GM18517 (cell line): ENCODE measurements around the gene CIDEB.

Experiments used
- ATAC-seq: cut with Tn5 transposase; IDR thresholded peaks from one replicate; pipeline ENCODE4 v1.9.1; 2021; ENCODE audit warnings: mild to moderate bottlenecking, moderate library complexity; ENCODE audit not compliant: unreplicated experiment

CIDEB gene

GRCh38 chr14:24271134-24271833 lies 36.5 kb downstream of the CIDEB start, which contains the start of gene RABGGTA:
RABGGTA (minus strand) TSS chr14:24271597; CDS start chr14:24271115, 482 bp downstream.
- ATAC-seq: peak; percentile 67

GRCh38 chr14:24270537-24271133 lies 37.1 kb downstream of the CIDEB start:
- no peak for ATAC-seq

GRCh38 chr14:24269910-24270536 lies 37.8 kb downstream of the CIDEB start:
- no peak for ATAC-seq

GRCh38 chr14:24269368-24269767 lies 38.4 kb downstream of the CIDEB start:
- no peak for ATAC-seq

GRCh38 chr14:24268225-24268624 lies 39.6 kb downstream of the CIDEB start:
- ATAC-seq: no peak

- ATAC-seq: no peak
Observed at GRCh38 chr14:24267516-24267915, 40.3 kb downstream of the CIDEB start.

GRCh38 chr14:24266344-24267244 lies 41.2 kb downstream of the CIDEB start:
- ATAC-seq: no peak

GRCh38 chr14:24264298-24264697 lies 43.5 kb downstream of the CIDEB start:
- no peak for ATAC-seq

GRCh38 chr14:24263848-24264247 lies 43.9 kb downstream of the CIDEB start:
- ATAC-seq: no peak

- no peak for ATAC-seq
Observed at GRCh38 chr14:24262821-24263733, 44.7 kb downstream of the CIDEB start, which contains the start of gene TGM1. TGM1 (minus strand) TSS chr14:24263177; CDS start chr14:24262352, 825 bp downstream.

GRCh38 chr14:24261969-24262327 lies 45.8 kb downstream of the CIDEB start:
- no peak for ATAC-seq

- ATAC-seq: no peak
Observed at GRCh38 chr14:24261256-24261968, 46.4 kb downstream of the CIDEB start.

- ATAC-seq: no peak
Observed at GRCh38 chr14:24260780-24261157, 47.0 kb downstream of the CIDEB start.

- ATAC-seq: no peak
Observed at GRCh38 chr14:24260026-24260779, 47.6 kb downstream of the CIDEB start.

- no peak for ATAC-seq
Observed at GRCh38 chr14:24259282-24260025, 48.3 kb downstream of the CIDEB start.

GRCh38 chr14:24258548-24259265 lies 49.1 kb downstream of the CIDEB start:
- ATAC-seq: no peak

- ATAC-seq: no peak
Observed at GRCh38 chr14:24258119-24258518, 49.7 kb downstream of the CIDEB start.
